SU-DHL-6 (cell line): ENCODE data around the gene DEDD.

ENCODE experiments used
- H2AFZ ChIP-seq: fragments of 200-600 bp; sonication (generic); 2 replicates; pipeline ENCODE4 v1.6.1; 2014; ENCODE audit warnings: low read depth, mild to moderate bottlenecking, moderate library complexity, mixed read lengths, antibody characterized with exemption, low read length; ENCODE audit not compliant: severe bottlenecking
- H3F3A ChIP-seq: fragments of 200-600 bp; shearing (Covaris generic); 2 replicates; pipeline ENCODE4 v1.6.0; 2016; ENCODE audit warnings: antibody characterized with exemption, mild to moderate bottlenecking; ENCODE audit not compliant: insufficient read depth
- H3K27ac ChIP-seq: fragments of 200-600 bp; sonication (generic); 2 replicates; pipeline ENCODE4 v1.5.1; 2016; ENCODE audit warnings: low read depth, mild to moderate bottlenecking, low read length, moderate library complexity, mixed read lengths
- H3K27me3 ChIP-seq: fragments of 200-600 bp; sonication (generic), shearing (Covaris generic); 2 replicates; pipeline ENCODE4 v1.6.0; 2014; ENCODE audit warnings: mild to moderate bottlenecking, low read length
- H3K36me3 ChIP-seq: fragments of 200-600 bp; sonication (generic); 2 replicates; pipeline ENCODE4 v1.6.1; 2014; ENCODE audit warnings: mild to moderate bottlenecking, low read length, mixed read lengths
- H3K4me2 ChIP-seq: fragments of 300-600, 200-600 bp; shearing (Covaris generic), sonication (generic); 2 replicates; pipeline ENCODE4 v1.6.0; 2014; ENCODE audit warnings: low read length, low read depth, mild to moderate bottlenecking; ENCODE audit not compliant: poor library complexity, severe bottlenecking
- H3K4me3 ChIP-seq: fragments of 200-600 bp; sonication (generic); 2 replicates; pipeline ENCODE4 v1.5.1; 2014; ENCODE audit warnings: antibody characterized with exemption, low read length, mild to moderate bottlenecking, mixed read lengths; ENCODE audit not compliant: insufficient read depth, poor library complexity, severe bottlenecking
- H3K79me2 ChIP-seq: fragments of 200-600 bp; sonication (generic); 2 replicates; pipeline ENCODE4 v1.6.1; 2014; ENCODE audit warnings: mild to moderate bottlenecking, low read length, moderate library complexity; ENCODE audit not compliant: insufficient read depth
- H3K9ac ChIP-seq: fragments of 200-600 bp; sonication (generic); 2 replicates; pipeline ENCODE4 v1.7.0; 2014; ENCODE audit warnings: mild to moderate bottlenecking, low read length
- H3K9me2 ChIP-seq: fragments of 200-600 bp; sonication (generic); replicated peaks from 2 replicates; pipeline ENCODE4 v1.6.1; 2014; ENCODE audit warnings: low read length; ENCODE audit not compliant: insufficient read depth
- H3K9me3 ChIP-seq: fragments of 200-600 bp; sonication (generic); 2 replicates; pipeline ENCODE4 v1.6.1; 2014; ENCODE audit warnings: low read length, mixed read lengths; ENCODE audit not compliant: insufficient read depth
- H4K20me1 ChIP-seq: fragments of 200-600 bp; sonication (generic); 2 replicates; pipeline ENCODE4 v1.6.1; 2014; ENCODE audit warnings: low read depth, mild to moderate bottlenecking, antibody characterized with exemption, low read length, moderate library complexity, mixed read lengths
- EZH2phosphoT487 ChIP-seq: fragments of 200-600 bp; sonication (generic), shearing (Covaris generic); conservative IDR thresholded peaks from 2 replicates; pipeline ENCODE4 v1.6.1; 2018; ENCODE audit warnings: mild to moderate bottlenecking, antibody characterized with exemption, low read length, moderate library complexity, mixed read lengths
- TF ChIP-seq, protein P1 (sequence below): fragments of 200-600 bp; sonication (generic); IDR thresholded peaks from one replicate; pipeline ENCODE4 v1.5.1; 2017; ENCODE audit warnings: antibody characterized with exemption, mild to moderate bottlenecking, low read length, moderate library complexity; ENCODE audit not compliant: insufficient read depth, poor library complexity, severe bottlenecking

Gene DEDD

DNA sequence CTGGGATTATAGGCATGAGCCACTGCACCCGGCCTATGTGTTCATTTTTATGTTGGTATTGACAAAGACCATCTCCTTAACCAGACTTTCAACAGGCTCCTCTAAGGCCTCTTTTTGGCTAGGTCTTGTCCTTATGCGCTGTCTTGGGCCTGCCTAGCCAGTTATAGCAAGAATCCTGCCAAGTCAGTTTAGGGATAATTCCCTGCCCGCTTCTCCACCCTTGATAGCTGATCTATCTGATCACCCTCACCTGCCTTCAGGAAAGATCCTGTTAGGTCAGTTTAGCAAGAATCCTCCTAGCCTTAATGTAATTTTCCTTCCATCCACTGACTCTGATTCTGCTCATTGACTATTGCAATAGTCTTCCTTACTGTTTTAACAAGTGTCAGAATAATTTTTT is 47.2 kb upstream of the DEDD start:
- Histone ChIP-seq H3K27ac (no peak overlapping the region), H3K36me3 (no peaks in the 10 kb centered on the region), H3K9ac (no peak overlapping the region), H3K27me3 (no peaks in the 10 kb centered on the region), H3K79me2 (no peaks in the 10 kb centered on the region; the same call in 1 of the 2 replicates), H4K20me1 (no peaks in the 10 kb centered on the region), H2AFZ (no peak overlapping the region), H3K9me2 (no peaks in the 10 kb centered on the region), H3F3A (peaks cover 17% of the 10 kb centered on the region), H3K4me2 (no peak overlapping the region), H3K4me3 (no peak overlapping the region), H3K9me3 (no peaks in the 10 kb centered on the region)
- TF ChIP-seq EZH2phosphoT487: no peak
- TF ChIP-seq, protein P1, sequence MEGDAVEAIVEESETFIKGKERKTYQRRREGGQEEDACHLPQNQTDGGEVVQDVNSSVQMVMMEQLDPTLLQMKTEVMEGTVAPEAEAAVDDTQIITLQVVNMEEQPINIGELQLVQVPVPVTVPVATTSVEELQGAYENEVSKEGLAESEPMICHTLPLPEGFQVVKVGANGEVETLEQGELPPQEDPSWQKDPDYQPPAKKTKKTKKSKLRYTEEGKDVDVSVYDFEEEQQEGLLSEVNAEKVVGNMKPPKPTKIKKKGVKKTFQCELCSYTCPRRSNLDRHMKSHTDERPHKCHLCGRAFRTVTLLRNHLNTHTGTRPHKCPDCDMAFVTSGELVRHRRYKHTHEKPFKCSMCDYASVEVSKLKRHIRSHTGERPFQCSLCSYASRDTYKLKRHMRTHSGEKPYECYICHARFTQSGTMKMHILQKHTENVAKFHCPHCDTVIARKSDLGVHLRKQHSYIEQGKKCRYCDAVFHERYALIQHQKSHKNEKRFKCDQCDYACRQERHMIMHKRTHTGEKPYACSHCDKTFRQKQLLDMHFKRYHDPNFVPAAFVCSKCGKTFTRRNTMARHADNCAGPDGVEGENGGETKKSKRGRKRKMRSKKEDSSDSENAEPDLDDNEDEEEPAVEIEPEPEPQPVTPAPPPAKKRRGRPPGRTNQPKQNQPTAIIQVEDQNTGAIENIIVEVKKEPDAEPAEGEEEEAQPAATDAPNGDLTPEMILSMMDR: no peak

DNA sequence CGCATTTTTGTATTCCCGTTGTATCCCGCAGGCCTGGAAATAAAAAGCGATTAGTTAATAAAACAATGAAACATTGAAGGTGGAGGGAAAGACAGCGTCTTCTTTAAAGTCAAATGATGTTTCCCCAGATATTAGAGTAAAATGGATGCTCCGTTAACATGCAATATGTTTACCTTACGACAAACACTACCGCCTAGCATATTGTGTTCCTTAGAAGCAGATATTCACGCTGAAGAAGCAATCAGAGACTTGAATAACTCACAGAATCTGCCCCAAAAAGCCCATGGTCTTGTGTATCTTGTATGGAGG is 45.4 kb upstream of the DEDD start:
- H3K9ac ChIP-seq: peak overlapping the region; percentile 69
- H3K27ac ChIP-seq: no peak overlapping the region
- H3K9me3 ChIP-seq: no peaks in the 10 kb centered on the region
- no peaks in the 10 kb centered on the region for H3K36me3 ChIP-seq
- H3F3A ChIP-seq: peaks cover 13% of the 10 kb centered on the region; the same call in 1 of the 2 replicates
- no peaks in the 10 kb centered on the region for H3K9me2 ChIP-seq
- peak overlapping the region; percentile 85 for H3K4me2 ChIP-seq
- peak overlapping the region; percentile 87 for H2AFZ ChIP-seq
- no peaks in the 10 kb centered on the region for H4K20me1 ChIP-seq
- H3K79me2 ChIP-seq: no peaks in the 10 kb centered on the region; the same call in 1 of the 2 replicates
- H3K4me3 ChIP-seq: peak overlapping the region; percentile 86
- TF ChIP-seq EZH2phosphoT487: no peak
- TF ChIP-seq, protein P1: no peak
- H3K27me3 ChIP-seq: no peaks in the 10 kb centered on the region

DNA sequence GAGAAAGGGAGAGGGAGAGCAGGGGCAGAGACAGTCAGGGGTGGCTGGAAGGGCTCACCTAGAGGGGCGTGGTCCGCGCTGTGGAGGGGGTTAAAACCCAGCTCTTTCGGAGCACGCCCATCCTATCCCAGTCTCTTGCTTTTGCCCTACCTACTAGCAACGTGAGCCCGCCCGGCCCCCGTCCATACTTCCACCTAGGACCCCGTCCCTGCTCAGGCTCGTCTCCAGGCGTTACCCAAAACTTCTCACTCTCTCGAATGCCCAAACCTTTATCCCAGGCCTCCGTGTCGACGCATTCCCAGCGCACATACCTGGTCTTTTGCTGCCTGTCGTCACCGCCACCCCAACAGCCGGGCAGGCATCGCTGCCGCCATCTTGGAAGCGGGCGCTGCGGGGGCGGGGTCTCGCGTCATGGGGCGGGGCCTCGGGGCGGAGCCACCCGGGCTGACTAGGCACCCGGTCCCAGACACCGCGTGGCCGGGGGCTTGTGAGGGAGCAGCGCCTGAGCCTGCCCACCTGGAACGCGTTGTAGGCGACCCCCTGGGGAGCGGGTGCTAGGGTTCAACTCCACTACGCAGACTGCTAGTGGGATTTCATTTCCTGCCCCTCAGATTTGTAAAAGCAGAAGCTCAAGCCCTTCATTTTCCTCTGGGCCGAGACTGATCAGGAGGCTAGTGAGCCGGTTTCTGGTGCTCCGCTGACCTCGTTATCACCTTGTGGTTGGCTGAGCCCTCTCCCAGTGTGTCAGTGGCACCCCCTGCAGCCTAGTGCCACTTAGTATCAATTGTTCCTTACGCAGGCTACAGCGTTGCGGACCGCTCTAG is 44.9 kb upstream of the DEDD start, which contains the start of gene B4GALT3:
B4GALT3 (minus strand) TSS at position 396 of the 824 bp plus-strand sequence. CDS start 1,447 bp downstream, outside the sequence.
- Histone ChIP-seq H4K20me1 (no peaks in the 10 kb centered on the region), H3K4me3 (peak within 1 kb of the TSS; percentile 86), H3K36me3 (no peaks in the 10 kb centered on the region), H3K79me2 (no peaks in the 10 kb centered on the region; the same call in 1 of the 2 replicates), H3K9me3 (no peaks in the 10 kb centered on the region), H3K27ac (peak within 1 kb of the TSS; percentile 52), H3F3A (peaks cover 13% of the 10 kb centered on the region; the same call in 1 of the 2 replicates), H3K9me2 (no peaks in the 10 kb centered on the region), H2AFZ (peak within 1 kb of the TSS; percentile 87), H3K4me2 (peak within 1 kb of the TSS; percentile 85), H3K27me3 (no peaks in the 10 kb centered on the region), H3K9ac (peak within 1 kb of the TSS; percentile 69)
- TF ChIP-seq EZH2phosphoT487: no peak
- TF ChIP-seq, protein P1: no peak
